ENCODE data around the gene TP53AIP1. TPM values are rescaled to one million over a fixed set of nuclear protein-coding genes. Genes with fewer than 3 reads are reported as not detected.

The TP53AIP1 gene
- total and polyA plus RNA-seq, 10 of the 15 experiments (the other 5 are each of a cell fraction or from before 2014, with no cell fraction given), result 0.01 TPM; not detected in 9

DNA sequence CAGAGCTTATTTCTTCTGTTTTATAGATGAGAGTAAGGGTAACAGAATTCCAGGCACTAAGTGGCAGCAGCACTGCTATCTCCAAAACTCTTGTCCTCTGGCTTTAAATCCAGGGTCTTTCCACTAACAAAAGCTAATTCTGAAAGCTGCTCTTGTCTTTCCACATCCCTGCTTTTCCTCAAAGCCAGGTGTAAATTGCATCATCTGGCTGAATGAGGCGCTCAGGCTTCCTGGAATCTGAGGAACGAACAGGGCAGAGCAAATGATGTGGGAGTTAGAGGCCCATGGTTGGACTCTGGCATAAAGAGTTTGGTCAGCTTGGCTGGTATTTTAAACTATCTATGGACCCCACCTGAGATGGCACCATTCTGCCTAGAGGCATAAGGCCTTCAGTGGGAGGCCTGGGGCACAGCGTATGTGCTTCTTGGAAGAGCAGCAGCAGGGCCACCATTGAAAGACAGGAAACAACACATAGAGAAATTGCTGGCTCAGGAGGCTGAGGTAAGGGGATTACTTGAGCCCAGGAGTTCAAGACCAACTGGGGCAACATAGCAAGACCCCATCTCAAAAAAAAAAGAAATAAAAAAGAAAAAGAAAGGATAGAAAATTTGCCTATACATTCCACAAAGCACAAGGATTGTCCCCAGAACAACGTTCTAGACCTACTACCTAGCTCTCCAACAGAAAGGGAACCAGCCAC lies 49.7 kb downstream of the TP53AIP1 start (continued):
- TF ChIP-seq KDM1A (IDR thresholded peaks at IDR 0.05; ENCODE audit: borderline replicate concordance), result no peak
- no peak for TF ChIP-seq NR2C1 (IDR thresholded peaks at IDR 0.05)
- no peak for TF ChIP-seq RBBP5 (conservative IDR thresholded peaks at IDR 0.05)
- TF ChIP-seq CBFB (IDR thresholded peaks at IDR 0.05; ENCODE audit: low read depth), result no peak
- no peak for TF ChIP-seq ZNF384 (IDR thresholded peaks at IDR 0.05; ENCODE audit: borderline replicate concordance, low read depth, low read length)
- TF ChIP-seq BRCA1 (IDR thresholded peaks at IDR 0.05; ENCODE audit: low read depth, low read length), result no peak

DNA sequence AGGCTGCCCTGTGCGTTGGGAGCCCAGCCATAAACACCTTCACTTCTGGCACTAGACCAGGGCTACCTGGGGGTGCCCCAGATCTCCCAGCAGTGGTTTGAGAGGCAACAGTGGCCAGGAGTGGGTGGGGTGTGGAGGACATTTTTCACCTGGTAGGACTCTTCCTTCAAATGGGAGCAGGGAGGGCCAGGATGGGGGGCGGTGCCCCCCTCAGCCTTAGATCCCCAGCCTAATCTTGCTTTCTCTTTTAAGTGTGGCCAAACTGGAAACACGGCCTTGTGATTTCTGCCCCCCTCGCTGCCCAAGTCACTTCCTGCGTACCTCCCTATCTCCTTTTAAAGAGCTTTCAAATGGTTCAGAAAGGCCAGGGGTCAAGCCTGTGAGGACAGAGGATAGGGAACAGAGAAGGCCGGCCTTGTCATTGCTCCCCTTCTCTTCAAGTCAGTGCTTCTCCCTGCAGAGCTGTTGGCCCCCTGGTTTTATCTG lies 50.7 kb downstream of the TP53AIP1 start:
- peaks cover 6% of the 10 kb centered on the region for H3K4me1 ChIP-seq (ENCODE audit: control insufficient read depth, insufficient read depth, low read length)
- H3K4me2 ChIP-seq (ENCODE audit: control insufficient read depth, insufficient read depth), result no peak overlapping the region
- ChIA-PET RAD21 (ENCODE audit: unreplicated experiment) (interaction anchor here (0.6 kb wide), 1 partner anchor 49 kb away, joined by 4 read pairs; no protein-coding TSS in a partner anchor), SMC1A (ENCODE audit: uncharacterized antibody, unreplicated experiment) (interaction anchor here (1.1 to 12.3 kb wide), 3 partner anchors 10 to 61 kb away, joined by 4 to 249 read pairs (median 6); no protein-coding TSS in a partner anchor), POLR2A (no interaction called here), CTCF (interaction anchor here (0.8 to 10.8 kb wide), 7 partner anchors 8 to 63 kb away, joined by 3 to 480 read pairs (median 6); no protein-coding TSS in a partner anchor)
- in situ Hi-C loops (cut with MboI) (no loop called here), intact Hi-C loops (cut with micrococcal nuclease; ENCODE audit: unreplicated experiment) (no loop called here)
- H2AFZ ChIP-seq (ENCODE audit: control insufficient read depth, low read depth, low read length), result no peak overlapping the region
- H3K36me3 ChIP-seq (ENCODE audit: control insufficient read depth in 2 of 2, insufficient read depth in 2 of 2, low read length in 1 of 2), result no peaks in the 10 kb centered on the region
- no peak overlapping the region for H3K9ac ChIP-seq (ENCODE audit: control insufficient read depth, insufficient read depth, low read length)
- TF ChIP-seq, protein P1, sequence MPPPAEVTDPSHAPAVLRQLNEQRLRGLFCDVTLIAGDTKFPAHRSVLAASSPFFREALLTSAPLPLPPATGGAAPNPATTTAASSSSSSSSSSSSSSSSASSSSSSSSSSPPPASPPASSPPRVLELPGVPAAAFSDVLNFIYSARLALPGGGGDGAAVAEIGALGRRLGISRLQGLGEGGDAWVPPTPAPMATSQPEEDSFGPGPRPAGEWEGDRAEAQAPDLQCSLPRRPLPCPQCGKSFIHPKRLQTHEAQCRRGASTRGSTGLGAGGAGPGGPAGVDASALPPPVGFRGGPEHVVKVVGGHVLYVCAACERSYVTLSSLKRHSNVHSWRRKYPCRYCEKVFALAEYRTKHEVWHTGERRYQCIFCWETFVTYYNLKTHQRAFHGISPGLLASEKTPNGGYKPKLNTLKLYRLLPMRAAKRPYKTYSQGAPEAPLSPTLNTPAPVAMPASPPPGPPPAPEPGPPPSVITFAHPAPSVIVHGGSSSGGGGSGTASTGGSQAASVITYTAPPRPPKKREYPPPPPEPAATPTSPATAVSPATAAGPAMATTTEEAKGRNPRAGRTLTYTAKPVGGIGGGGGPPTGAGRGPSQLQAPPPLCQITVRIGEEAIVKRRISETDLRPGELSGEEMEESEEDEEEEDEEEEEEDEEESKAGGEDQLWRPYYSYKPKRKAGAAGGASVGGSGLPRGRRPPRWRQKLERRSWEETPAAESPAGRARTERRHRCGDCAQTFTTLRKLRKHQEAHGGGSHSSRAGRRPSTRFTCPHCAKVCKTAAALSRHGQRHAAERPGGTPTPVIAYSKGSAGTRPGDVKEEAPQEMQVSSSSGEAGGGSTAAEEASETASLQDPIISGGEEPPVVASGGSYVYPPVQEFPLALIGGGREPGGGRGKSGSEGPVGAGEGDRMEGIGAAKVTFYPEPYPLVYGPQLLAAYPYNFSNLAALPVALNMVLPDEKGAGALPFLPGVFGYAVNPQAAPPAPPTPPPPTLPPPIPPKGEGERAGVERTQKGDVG (CRISPR knock-in tag; IDR thresholded peaks at IDR 0.05), result no peak
- no peak for TF ChIP-seq IKZF2 (IDR thresholded peaks at IDR 0.05)
- no peak for TF ChIP-seq BMI1 (IDR thresholded peaks at IDR 0.05; ENCODE audit: borderline replicate concordance)
- DNase-seq (ENCODE audit: low read depth, low spot score), result no peak
- peak; percentile 66 for ATAC-seq
- FAIRE-seq, result no peak
- WGBS (ENCODE audit: insufficient coverage, insufficient replicate concordance, low lambda C conversion rate, missing lambda C conversion rate), result 34% methylated on average over 6 of the region's 6 CpGs
- peaks cover 13 to 17% of the 10 kb centered on the region in 2 experiments for H3K27me3 ChIP-seq (replicated peaks in 1 of 2; ENCODE audit: control insufficient read depth in 2 of 2, insufficient read depth in 2 of 2, low read length in 1 of 2)
- no peak overlapping the region for H3K4me3 ChIP-seq
- H3K9me3 ChIP-seq (replicated peaks; ENCODE audit: control insufficient read depth, insufficient read depth, low read length), result no peaks in the 10 kb centered on the region
- H3K27ac ChIP-seq (ENCODE audit: control insufficient read depth, insufficient read depth), result no peak overlapping the region
- H4K20me1 ChIP-seq (ENCODE audit: control insufficient read depth, insufficient read depth), result no peaks in the 10 kb centered on the region
- no TSS peak for BruUV-seq (replicated peaks)
- no peaks in the 10 kb centered on the region for H3K79me2 ChIP-seq (ENCODE audit: control insufficient read depth, insufficient read depth, low read length)

Data from GM12878 (cell line).